ENCODE data around the gene SLC6A15. TPM values are rescaled to one million over a fixed set of nuclear protein-coding genes. Genes with fewer than 3 reads are reported as not detected.

Gene SLC6A15
- total and polyA plus RNA-seq, 12 donors = not detected

GRCh38 chr12:84875241-84875640 is 37.4 kb downstream of the SLC6A15 start:
- Histone ChIP-seq H3K4me3 (no peak overlapping the region), H3K27ac (no peak overlapping the region), H3K9me3 (no peaks in the 10 kb centered on the region), H3K36me3 (no peaks in the 10 kb centered on the region), H3K27me3 (peaks cover 0 to 7% (median 0%) of the 10 kb centered on the region in 7 donors), H3K4me1 (no peaks in the 10 kb centered on the region)
- DNase-seq (no peak), ATAC-seq (no peak)
- 52 to 54% methylated on average over 4 of the region's 4 CpGs for WGBS, 2 donors
- intact Hi-C loops (cut with DNase I) = loop anchor here in 7 of 10 donors (2.0 to 10.0 kb wide), 6 partner anchors 152 to 1050 kb away; partner anchors contain the start of genes LRRIQ1 (in 1 of the 7) and TSPAN19 (in 1 of the 7)
- TF ChIP-seq CTCF (IDR thresholded peaks at IDR 0.05) = no peak

GRCh38 chr12:84874825-84875139 is 37.8 kb downstream of the SLC6A15 start:
- H3K27me3 ChIP-seq = peaks cover 0 to 7% (median 0%) of the 10 kb centered on the region in 7 donors
- H3K36me3 ChIP-seq = no peaks in the 10 kb centered on the region
- DNase-seq (no peak), ATAC-seq (no peak)
- intact Hi-C loops (cut with DNase I) = loop anchor here in 9 of 10 donors (1.0 to 10.0 kb wide), 7 partner anchors 153 to 1050 kb away; partner anchors contain the start of genes LRRIQ1 (in 1 of the 9) and TSPAN19 (in 1 of the 9)
- H3K4me1 ChIP-seq = no peaks in the 10 kb centered on the region
- no peaks in the 10 kb centered on the region for H3K9me3 ChIP-seq
- no peak overlapping the region for H3K4me3 ChIP-seq
- no peak overlapping the region for H3K27ac ChIP-seq
- TF ChIP-seq CTCF (IDR thresholded peaks at IDR 0.05) = peak in 1 of 9 donors; percentile 6

- ATAC-seq = peak in 2 of 8 donors; percentile 16 to 48
- H3K9me3 ChIP-seq = no peaks in the 10 kb centered on the region
- peaks cover 0 to 7% (median 0%) of the 10 kb centered on the region in 7 donors for H3K27me3 ChIP-seq
- no peak overlapping the region for H3K27ac ChIP-seq
- intact Hi-C loops (cut with DNase I) = loop anchor here in 5 of 10 donors (1.0 to 10.0 kb wide), 6 partner anchors 153 to 1051 kb away; partner anchors contain the start of genes LRRIQ1 (in 1 of the 5) and TSPAN19 (in 1 of the 5)
- H3K4me1 ChIP-seq = no peaks in the 10 kb centered on the region
- DNase-seq = no peak
- WGBS, 2 donors = 40 to 41% methylated on average over 7 of the region's 7 CpGs
- H3K36me3 ChIP-seq = no peaks in the 10 kb centered on the region
- peak; percentile 46 to 83 (median 76) for TF ChIP-seq CTCF (IDR thresholded peaks at IDR 0.05)
- no peak overlapping the region for H3K4me3 ChIP-seq
Measured at GRCh38 chr12:84874125-84874824, 38.3 kb downstream of the SLC6A15 start.

- no peaks in the 10 kb centered on the region for H3K9me3 ChIP-seq
- H3K36me3 ChIP-seq = no peaks in the 10 kb centered on the region
- no peak for TF ChIP-seq CTCF (IDR thresholded peaks at IDR 0.05)
- no peak overlapping the region for H3K4me3 ChIP-seq
- no peaks in the 10 kb centered on the region for H3K27me3 ChIP-seq
- no peak for DNase-seq
- no peak for ATAC-seq
- H3K27ac ChIP-seq = no peak overlapping the region
- intact Hi-C loops (cut with DNase I) = no loop called here
- no peaks in the 10 kb centered on the region for H3K4me1 ChIP-seq
- 63 to 72% methylated on average over 3 of the region's 3 CpGs for WGBS, 2 donors
Measured at GRCh38 chr12:84862186-84862585, 50.4 kb downstream of the SLC6A15 start.
